GM23338 (cell line): ENCODE data around the gene DAAM1. TPM values are rescaled to one million over a fixed set of nuclear protein-coding genes. Genes with fewer than 3 reads are reported as not detected.

Experiments used
- ATAC-seq: fragments of 200-7000 bp; cut with Tn5 transposase; 3 replicates; pipeline ENCODE4 v1.9.1; 2020
- DNase-seq: peaks from one replicate; pipeline ENCODE4 v3.0.0-alpha.2; 2015; ENCODE audit warnings: low spot score
- H2AFZ ChIP-seq: fragments of 200-600 bp; sonication (generic); 2 replicates; pipeline ENCODE4 v1.8.0; 2016; ENCODE audit warnings: antibody characterized with exemption, mild to moderate bottlenecking, moderate library complexity
- H3F3A ChIP-seq: fragments of 200-600 bp; sonication (generic); replicated peaks from 2 replicates; pipeline ENCODE4 v1.8.0; 2017; ENCODE audit warnings: antibody characterized with exemption, mixed run types, low read depth
- H3K27ac ChIP-seq: fragments of 200-600 bp; sonication (generic); 2 replicates; pipeline ENCODE4 v1.6.1; 2016; ENCODE audit warnings: low read depth
- H3K27me3 ChIP-seq: fragments of 200-600 bp; sonication (generic); 2 replicates; pipeline ENCODE4 v1.8.0; 2016; ENCODE audit warnings: mild to moderate bottlenecking, mixed run types, moderate library complexity; ENCODE audit not compliant: insufficient read depth
- H3K36me3 ChIP-seq: fragments of 200-600 bp; sonication (generic); 2 replicates; pipeline ENCODE4 v1.8.0; 2016; ENCODE audit warnings: mild to moderate bottlenecking; ENCODE audit not compliant: insufficient read depth
- H3K4me1 ChIP-seq: fragments of 200-600 bp; sonication (generic); 2 replicates; pipeline ENCODE4 v1.8.0; 2016; ENCODE audit warnings: mild to moderate bottlenecking, moderate library complexity; ENCODE audit not compliant: insufficient read depth
- H3K4me2 ChIP-seq: fragments of 200-600 bp; sonication (generic); 2 replicates; pipeline ENCODE4 v1.7.1; 2017; ENCODE audit warnings: mixed run types
- H3K4me3 ChIP-seq: fragments of 200-600 bp; sonication (generic); 2 replicates; pipeline ENCODE4 v1.6.1; 2016; ENCODE audit warnings: mixed run types
- H3K79me2 ChIP-seq: fragments of 200-600 bp; sonication (generic); replicated peaks from 2 replicates; pipeline ENCODE4 v1.8.0; 2017; ENCODE audit warnings: mild to moderate bottlenecking; ENCODE audit not compliant: insufficient read depth
- H3K9me2 ChIP-seq: fragments of 200-600 bp; sonication (generic); 2 replicates; pipeline ENCODE4 v1.8.0; 2017; ENCODE audit not compliant: insufficient read depth
- H4K20me1 ChIP-seq: fragments of 200-600 bp; sonication (generic); replicated peaks from 2 replicates; pipeline ENCODE4 v1.8.0; 2017; ENCODE audit warnings: mild to moderate bottlenecking; ENCODE audit not compliant: insufficient read depth
- H3K27ac Mint-ChIP-seq: 2 replicates; pipeline ENCODE4 v1.8.0; 2020; ENCODE audit warnings: inconsistent platforms, mild to moderate bottlenecking, moderate library complexity, mixed read lengths
- H3K27me3 Mint-ChIP-seq: 3 replicates; pipeline ENCODE4 v1.8.0; 2022; ENCODE audit warnings: low read depth, mild to moderate bottlenecking, moderate library complexity, mixed read lengths, inconsistent platforms; ENCODE audit not compliant: insufficient read depth, poor library complexity
- H3K36me3 Mint-ChIP-seq: 3 replicates; pipeline ENCODE4 v1.8.0; 2021; ENCODE audit warnings: low read depth, mild to moderate bottlenecking, inconsistent platforms, moderate library complexity, mixed read lengths
- H3K4me1 Mint-ChIP-seq: 3 replicates; pipeline ENCODE4 v1.8.0; 2020; ENCODE audit warnings: mild to moderate bottlenecking, inconsistent platforms, mixed read lengths
- H3K4me3 Mint-ChIP-seq: 3 replicates; pipeline ENCODE4 v1.8.0; 2021; ENCODE audit warnings: moderate library complexity, mild to moderate bottlenecking, inconsistent platforms, mixed read lengths
- H3K9me3 Mint-ChIP-seq: 3 replicates; pipeline ENCODE4 v1.8.0; 2020; ENCODE audit warnings: moderate library complexity, mild to moderate bottlenecking, inconsistent platforms, mixed read lengths
- CREB1 ChIP-seq: fragments of 250-450 bp; sonication (Bioruptor Pico); IDR thresholded peaks from 2 replicates; pipeline ENCODE4 v1.5.0; 2020; ENCODE audit warnings: low read depth, mild to moderate bottlenecking, moderate library complexity
- EZH2 ChIP-seq: fragments of 200-600 bp; sonication (generic); IDR thresholded peaks from one replicate; pipeline ENCODE4 v1.8.0; 2017; ENCODE audit warnings: antibody characterized with exemption, mild to moderate bottlenecking, low read depth; ENCODE audit not compliant: unreplicated experiment
- EZH2phosphoT487 ChIP-seq: fragments of 200-600 bp; sonication (generic); IDR thresholded peaks from one replicate; pipeline ENCODE4 v1.8.1; 2018; ENCODE audit warnings: antibody characterized with exemption; ENCODE audit not compliant: unreplicated experiment
- JUNB ChIP-seq: IDR thresholded peaks from one replicate; pipeline ENCODE4 v1.6.1; 2016; ENCODE audit warnings: antibody characterized with exemption; ENCODE audit not compliant: unreplicated experiment
- NANOG ChIP-seq: IDR thresholded peaks from 2 replicates; pipeline ENCODE4 v1.6.1; 2016; ENCODE audit warnings: antibody characterized with exemption, borderline replicate concordance
- POLR2AphosphoS5 ChIP-seq: IDR thresholded peaks from 2 replicates; pipeline ENCODE4 v1.6.1; 2016; ENCODE audit warnings: antibody characterized with exemption, low read depth
- STAT1 ChIP-seq: IDR thresholded peaks from one replicate; pipeline ENCODE4 v1.6.1; 2016; ENCODE audit warnings: antibody characterized with exemption; ENCODE audit not compliant: unreplicated experiment
- ZNF114 ChIP-seq: fragments of 250-450 bp; sonication (Bioruptor Pico); IDR thresholded peaks from 2 replicates; pipeline ENCODE4 v1.5.0; 2020; ENCODE audit warnings: mild to moderate bottlenecking, moderate library complexity
- ZNF331 ChIP-seq: fragments of 250-450 bp; sonication (Bioruptor Pico); IDR thresholded peaks from 2 replicates; pipeline ENCODE4 v1.5.0; 2020; ENCODE audit warnings: low read depth, mild to moderate bottlenecking, moderate library complexity
- polyA plus RNA-seq: library from polyadenylated mRNA; unstranded; fragments of >200 nt; fragmentation: Nextera tagmentation; extraction: Ambion mirVana; gene quantifications from 2 replicates; pipeline ENCODE4 v1.2.1, GENCODE V29; 2016
- total RNA-seq: library from RNA; depleted of rRNA; stranded (reverse); fragments of >200 nt; shearing (Covaris generic); gene quantifications from 2 replicates; pipeline ENCODE4 v1.2.3, GENCODE V29; 2014
- TF ChIP-seq, protein P1 (sequence below), 2 experiments: fragments of 200-600 bp in 1 of 2; sonication (generic) in 1 of 2; conservative IDR thresholded peaks; 2 replicates each; pipeline versions ENCODE4 v1.5.1 to v1.6.1; 2016 to 2017; ENCODE audit warnings: antibody characterized with exemption in 2 of 2, low read depth in 2 of 2, mild to moderate bottlenecking in 2 of 2, moderate library complexity in 1 of 2
- TF ChIP-seq, protein P2 (sequence below): IDR thresholded peaks from one replicate; pipeline ENCODE4 v1.6.1; 2018; ENCODE audit warnings: antibody characterized with exemption; ENCODE audit not compliant: unreplicated experiment
- TF ChIP-seq, protein P3 (sequence below): IDR thresholded peaks from 2 replicates; pipeline ENCODE4 v1.6.1; 2016; ENCODE audit warnings: antibody characterized with exemption
- TF ChIP-seq, protein P4 (sequence below): fragments of 250-450 bp; sonication (Bioruptor Pico); IDR thresholded peaks from 2 replicates; pipeline ENCODE4 v1.5.0; 2020; ENCODE audit warnings: mild to moderate bottlenecking, moderate library complexity

The DAAM1 gene
- total and polyA plus RNA-seq, 2 experiments from 2014 or later = 36.3 to 42.1 TPM

DNA sequence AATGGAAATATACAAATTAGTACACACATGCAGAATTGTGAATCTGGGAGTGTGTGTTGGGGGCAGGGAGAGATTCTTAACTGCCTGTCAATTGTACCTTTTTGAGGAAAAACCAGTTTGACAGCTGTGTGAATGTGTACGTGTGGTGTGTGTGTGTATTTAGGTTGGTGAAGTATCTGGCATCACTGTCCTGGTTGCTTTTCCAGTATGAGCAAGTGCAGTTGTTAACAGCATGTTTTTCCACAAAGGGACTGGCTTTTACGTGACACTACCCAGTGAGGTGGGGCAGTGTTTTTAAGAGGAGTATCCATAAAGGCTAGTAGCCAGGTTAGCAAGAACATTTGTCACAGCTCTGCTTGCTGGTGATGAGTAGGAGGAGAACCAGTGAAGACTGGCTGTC is 56.1 kb downstream of the DAAM1 start (continued):
- TF ChIP-seq, protein P1, sequence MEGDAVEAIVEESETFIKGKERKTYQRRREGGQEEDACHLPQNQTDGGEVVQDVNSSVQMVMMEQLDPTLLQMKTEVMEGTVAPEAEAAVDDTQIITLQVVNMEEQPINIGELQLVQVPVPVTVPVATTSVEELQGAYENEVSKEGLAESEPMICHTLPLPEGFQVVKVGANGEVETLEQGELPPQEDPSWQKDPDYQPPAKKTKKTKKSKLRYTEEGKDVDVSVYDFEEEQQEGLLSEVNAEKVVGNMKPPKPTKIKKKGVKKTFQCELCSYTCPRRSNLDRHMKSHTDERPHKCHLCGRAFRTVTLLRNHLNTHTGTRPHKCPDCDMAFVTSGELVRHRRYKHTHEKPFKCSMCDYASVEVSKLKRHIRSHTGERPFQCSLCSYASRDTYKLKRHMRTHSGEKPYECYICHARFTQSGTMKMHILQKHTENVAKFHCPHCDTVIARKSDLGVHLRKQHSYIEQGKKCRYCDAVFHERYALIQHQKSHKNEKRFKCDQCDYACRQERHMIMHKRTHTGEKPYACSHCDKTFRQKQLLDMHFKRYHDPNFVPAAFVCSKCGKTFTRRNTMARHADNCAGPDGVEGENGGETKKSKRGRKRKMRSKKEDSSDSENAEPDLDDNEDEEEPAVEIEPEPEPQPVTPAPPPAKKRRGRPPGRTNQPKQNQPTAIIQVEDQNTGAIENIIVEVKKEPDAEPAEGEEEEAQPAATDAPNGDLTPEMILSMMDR (conservative IDR thresholded peaks at IDR 0.05; ENCODE audit: low read depth in 2 of 2) = no peak
- no peak for TF ChIP-seq POLR2AphosphoS5

DNA sequence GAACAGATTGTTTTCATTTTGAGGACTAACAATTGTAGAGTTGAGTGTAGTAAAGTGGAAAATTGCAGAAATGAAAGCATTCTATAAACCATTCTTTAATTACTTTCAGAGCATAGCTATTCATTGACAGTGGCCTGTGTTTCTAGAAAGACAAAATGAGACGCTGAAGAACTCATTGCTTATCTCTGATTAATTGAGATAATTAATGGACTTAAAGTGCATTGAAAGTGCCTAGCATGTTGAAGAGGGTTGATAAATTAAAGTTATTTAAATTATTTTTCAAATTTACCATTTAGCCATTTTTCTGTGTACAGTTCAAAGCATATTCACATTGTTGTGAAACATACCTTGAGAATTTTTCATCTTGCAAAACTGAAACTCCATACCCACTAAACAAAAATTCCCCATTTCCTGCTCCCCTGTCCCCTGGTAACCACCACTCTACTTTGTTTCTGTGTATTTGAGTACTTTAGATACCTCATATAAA is 57.4 kb downstream of the DAAM1 start:
- no peaks in the 10 kb centered on the region for H3K27me3 Mint-ChIP-seq
- no peak for DNase-seq
- H3F3A ChIP-seq = no peaks in the 10 kb centered on the region
- no peak overlapping the region for H2AFZ ChIP-seq
- ATAC-seq = no peak
- H3K27ac ChIP-seq = no peak overlapping the region
- no peak overlapping the region for H3K4me2 ChIP-seq
- peaks cover 24% of the 10 kb centered on the region for H3K4me1 Mint-ChIP-seq
- peaks cover 12% of the 10 kb centered on the region; the same call in 1 of the 2 replicates for H3K4me1 ChIP-seq
- H3K9me3 Mint-ChIP-seq = no peaks in the 10 kb centered on the region
- no peak overlapping the region for H3K4me3 Mint-ChIP-seq
- H3K27me3 ChIP-seq = no peaks in the 10 kb centered on the region
- H3K4me3 ChIP-seq = no peak overlapping the region
- H4K20me1 ChIP-seq = no peaks in the 10 kb centered on the region
- H3K36me3 Mint-ChIP-seq = no peaks in the 10 kb centered on the region
- H3K79me2 ChIP-seq = peaks cover 10% of the 10 kb centered on the region
- H3K36me3 ChIP-seq = no peaks in the 10 kb centered on the region
- H3K27ac Mint-ChIP-seq = no peak overlapping the region
- 0 out of 2 replicates have a peak, but pooled peaks cover 4% of the 10 kb centered on the region for H3K9me2 ChIP-seq
- TF ChIP-seq POLR2AphosphoS5 (no peak), JUNB (no peak), EZH2 (no peak), ZNF331 (CRISPR knock-in tag) (no peak), ZNF114 (CRISPR knock-in tag) (no peak), STAT1 (no peak), NANOG (no peak), CREB1 (no peak), EZH2phosphoT487 (no peak)
- TF ChIP-seq, protein P2, sequence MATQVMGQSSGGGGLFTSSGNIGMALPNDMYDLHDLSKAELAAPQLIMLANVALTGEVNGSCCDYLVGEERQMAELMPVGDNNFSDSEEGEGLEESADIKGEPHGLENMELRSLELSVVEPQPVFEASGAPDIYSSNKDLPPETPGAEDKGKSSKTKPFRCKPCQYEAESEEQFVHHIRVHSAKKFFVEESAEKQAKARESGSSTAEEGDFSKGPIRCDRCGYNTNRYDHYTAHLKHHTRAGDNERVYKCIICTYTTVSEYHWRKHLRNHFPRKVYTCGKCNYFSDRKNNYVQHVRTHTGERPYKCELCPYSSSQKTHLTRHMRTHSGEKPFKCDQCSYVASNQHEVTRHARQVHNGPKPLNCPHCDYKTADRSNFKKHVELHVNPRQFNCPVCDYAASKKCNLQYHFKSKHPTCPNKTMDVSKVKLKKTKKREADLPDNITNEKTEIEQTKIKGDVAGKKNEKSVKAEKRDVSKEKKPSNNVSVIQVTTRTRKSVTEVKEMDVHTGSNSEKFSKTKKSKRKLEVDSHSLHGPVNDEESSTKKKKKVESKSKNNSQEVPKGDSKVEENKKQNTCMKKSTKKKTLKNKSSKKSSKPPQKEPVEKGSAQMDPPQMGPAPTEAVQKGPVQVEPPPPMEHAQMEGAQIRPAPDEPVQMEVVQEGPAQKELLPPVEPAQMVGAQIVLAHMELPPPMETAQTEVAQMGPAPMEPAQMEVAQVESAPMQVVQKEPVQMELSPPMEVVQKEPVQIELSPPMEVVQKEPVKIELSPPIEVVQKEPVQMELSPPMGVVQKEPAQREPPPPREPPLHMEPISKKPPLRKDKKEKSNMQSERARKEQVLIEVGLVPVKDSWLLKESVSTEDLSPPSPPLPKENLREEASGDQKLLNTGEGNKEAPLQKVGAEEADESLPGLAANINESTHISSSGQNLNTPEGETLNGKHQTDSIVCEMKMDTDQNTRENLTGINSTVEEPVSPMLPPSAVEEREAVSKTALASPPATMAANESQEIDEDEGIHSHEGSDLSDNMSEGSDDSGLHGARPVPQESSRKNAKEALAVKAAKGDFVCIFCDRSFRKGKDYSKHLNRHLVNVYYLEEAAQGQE = no peak
- TF ChIP-seq, protein P3, sequence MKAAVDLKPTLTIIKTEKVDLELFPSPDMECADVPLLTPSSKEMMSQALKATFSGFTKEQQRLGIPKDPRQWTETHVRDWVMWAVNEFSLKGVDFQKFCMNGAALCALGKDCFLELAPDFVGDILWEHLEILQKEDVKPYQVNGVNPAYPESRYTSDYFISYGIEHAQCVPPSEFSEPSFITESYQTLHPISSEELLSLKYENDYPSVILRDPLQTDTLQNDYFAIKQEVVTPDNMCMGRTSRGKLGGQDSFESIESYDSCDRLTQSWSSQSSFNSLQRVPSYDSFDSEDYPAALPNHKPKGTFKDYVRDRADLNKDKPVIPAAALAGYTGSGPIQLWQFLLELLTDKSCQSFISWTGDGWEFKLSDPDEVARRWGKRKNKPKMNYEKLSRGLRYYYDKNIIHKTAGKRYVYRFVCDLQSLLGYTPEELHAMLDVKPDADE = no peak
- TF ChIP-seq, protein P4, sequence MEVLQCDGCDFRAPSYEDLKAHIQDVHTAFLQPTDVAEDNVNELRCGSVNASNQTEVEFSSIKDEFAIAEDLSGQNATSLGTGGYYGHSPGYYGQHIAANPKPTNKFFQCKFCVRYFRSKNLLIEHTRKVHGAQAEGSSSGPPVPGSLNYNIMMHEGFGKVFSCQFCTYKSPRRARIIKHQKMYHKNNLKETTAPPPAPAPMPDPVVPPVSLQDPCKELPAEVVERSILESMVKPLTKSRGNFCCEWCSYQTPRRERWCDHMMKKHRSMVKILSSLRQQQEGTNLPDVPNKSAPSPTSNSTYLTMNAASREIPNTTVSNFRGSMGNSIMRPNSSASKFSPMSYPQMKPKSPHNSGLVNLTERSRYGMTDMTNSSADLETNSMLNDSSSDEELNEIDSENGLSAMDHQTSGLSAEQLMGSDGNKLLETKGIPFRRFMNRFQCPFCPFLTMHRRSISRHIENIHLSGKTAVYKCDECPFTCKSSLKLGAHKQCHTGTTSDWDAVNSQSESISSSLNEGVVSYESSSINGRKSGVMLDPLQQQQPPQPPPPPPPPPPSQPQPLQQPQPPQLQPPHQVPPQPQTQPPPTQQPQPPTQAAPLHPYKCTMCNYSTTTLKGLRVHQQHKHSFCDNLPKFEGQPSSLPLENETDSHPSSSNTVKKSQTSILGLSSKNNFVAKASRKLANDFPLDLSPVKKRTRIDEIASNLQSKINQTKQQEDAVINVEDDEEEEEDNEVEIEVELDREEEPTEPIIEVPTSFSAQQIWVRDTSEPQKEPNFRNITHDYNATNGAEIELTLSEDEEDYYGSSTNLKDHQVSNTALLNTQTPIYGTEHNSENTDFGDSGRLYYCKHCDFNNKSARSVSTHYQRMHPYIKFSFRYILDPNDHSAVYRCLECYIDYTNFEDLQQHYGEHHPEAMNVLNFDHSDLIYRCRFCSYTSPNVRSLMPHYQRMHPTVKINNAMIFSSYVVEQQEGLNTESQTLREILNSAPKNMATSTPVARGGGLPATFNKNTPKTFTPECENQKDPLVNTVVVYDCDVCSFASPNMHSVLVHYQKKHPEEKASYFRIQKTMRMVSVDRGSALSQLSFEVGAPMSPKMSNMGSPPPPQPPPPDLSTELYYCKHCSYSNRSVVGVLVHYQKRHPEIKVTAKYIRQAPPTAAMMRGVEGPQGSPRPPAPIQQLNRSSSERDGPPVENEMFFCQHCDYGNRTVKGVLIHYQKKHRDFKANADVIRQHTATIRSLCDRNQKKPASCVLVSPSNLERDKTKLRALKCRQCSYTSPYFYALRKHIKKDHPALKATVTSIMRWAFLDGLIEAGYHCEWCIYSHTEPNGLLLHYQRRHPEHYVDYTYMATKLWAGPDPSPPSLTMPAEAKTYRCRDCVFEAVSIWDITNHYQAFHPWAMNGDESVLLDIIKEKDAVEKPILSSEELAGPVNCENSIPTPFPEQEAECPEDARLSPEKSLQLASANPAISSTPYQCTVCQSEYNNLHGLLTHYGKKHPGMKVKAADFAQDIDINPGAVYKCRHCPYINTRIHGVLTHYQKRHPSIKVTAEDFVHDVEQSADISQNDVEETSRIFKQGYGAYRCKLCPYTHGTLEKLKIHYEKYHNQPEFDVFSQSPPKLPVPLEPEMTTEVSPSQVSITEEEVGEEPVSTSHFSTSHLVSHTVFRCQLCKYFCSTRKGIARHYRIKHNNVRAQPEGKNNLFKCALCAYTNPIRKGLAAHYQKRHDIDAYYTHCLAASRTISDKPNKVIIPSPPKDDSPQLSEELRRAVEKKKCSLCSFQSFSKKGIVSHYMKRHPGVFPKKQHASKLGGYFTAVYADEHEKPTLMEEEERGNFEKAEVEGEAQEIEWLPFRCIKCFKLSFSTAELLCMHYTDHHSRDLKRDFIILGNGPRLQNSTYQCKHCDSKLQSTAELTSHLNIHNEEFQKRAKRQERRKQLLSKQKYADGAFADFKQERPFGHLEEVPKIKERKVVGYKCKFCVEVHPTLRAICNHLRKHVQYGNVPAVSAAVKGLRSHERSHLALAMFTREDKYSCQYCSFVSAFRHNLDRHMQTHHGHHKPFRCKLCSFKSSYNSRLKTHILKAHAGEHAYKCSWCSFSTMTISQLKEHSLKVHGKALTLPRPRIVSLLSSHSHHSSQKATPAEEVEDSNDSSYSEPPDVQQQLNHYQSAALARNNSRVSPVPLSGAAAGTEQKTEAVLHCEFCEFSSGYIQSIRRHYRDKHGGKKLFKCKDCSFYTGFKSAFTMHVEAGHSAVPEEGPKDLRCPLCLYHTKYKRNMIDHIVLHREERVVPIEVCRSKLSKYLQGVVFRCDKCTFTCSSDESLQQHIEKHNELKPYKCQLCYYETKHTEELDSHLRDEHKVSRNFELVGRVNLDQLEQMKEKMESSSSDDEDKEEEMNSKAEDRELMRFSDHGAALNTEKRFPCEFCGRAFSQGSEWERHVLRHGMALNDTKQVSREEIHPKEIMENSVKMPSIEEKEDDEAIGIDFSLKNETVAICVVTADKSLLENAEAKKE (CRISPR knock-in tag) = no peak
